ENCODE data around the gene ELMO2.

- TF ChIP-seq, protein P1, sequence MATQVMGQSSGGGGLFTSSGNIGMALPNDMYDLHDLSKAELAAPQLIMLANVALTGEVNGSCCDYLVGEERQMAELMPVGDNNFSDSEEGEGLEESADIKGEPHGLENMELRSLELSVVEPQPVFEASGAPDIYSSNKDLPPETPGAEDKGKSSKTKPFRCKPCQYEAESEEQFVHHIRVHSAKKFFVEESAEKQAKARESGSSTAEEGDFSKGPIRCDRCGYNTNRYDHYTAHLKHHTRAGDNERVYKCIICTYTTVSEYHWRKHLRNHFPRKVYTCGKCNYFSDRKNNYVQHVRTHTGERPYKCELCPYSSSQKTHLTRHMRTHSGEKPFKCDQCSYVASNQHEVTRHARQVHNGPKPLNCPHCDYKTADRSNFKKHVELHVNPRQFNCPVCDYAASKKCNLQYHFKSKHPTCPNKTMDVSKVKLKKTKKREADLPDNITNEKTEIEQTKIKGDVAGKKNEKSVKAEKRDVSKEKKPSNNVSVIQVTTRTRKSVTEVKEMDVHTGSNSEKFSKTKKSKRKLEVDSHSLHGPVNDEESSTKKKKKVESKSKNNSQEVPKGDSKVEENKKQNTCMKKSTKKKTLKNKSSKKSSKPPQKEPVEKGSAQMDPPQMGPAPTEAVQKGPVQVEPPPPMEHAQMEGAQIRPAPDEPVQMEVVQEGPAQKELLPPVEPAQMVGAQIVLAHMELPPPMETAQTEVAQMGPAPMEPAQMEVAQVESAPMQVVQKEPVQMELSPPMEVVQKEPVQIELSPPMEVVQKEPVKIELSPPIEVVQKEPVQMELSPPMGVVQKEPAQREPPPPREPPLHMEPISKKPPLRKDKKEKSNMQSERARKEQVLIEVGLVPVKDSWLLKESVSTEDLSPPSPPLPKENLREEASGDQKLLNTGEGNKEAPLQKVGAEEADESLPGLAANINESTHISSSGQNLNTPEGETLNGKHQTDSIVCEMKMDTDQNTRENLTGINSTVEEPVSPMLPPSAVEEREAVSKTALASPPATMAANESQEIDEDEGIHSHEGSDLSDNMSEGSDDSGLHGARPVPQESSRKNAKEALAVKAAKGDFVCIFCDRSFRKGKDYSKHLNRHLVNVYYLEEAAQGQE (IDR thresholded peaks at IDR 0.05; ENCODE audit: insufficient replicate concordance, low read depth), result no peak
- no peak for TF ChIP-seq CTCF (IDR thresholded peaks at IDR 0.05; ENCODE audit: insufficient read depth, low read length)
Observed at GRCh38 chr20:46353500-46354206, 52.8 kb downstream of the ELMO2 start.
